NOMO-1 treated with DMSO at 0.1 percent for 48 hours (cell line): Measurements from ENCODE around the gene ZNF790.
"Not testable (repeated sequence)": the region's sequence is repeated elsewhere in the genome, so short reads cannot be mapped to it uniquely, and the experiment has no call there.

Experiments
- DNase-seq: peaks from one replicate; lab custom pipeline; 2025; ENCODE audit not compliant: unreplicated experiment; lab: John Stamatoyannopoulos, UW

ZNF790 gene

DNA sequence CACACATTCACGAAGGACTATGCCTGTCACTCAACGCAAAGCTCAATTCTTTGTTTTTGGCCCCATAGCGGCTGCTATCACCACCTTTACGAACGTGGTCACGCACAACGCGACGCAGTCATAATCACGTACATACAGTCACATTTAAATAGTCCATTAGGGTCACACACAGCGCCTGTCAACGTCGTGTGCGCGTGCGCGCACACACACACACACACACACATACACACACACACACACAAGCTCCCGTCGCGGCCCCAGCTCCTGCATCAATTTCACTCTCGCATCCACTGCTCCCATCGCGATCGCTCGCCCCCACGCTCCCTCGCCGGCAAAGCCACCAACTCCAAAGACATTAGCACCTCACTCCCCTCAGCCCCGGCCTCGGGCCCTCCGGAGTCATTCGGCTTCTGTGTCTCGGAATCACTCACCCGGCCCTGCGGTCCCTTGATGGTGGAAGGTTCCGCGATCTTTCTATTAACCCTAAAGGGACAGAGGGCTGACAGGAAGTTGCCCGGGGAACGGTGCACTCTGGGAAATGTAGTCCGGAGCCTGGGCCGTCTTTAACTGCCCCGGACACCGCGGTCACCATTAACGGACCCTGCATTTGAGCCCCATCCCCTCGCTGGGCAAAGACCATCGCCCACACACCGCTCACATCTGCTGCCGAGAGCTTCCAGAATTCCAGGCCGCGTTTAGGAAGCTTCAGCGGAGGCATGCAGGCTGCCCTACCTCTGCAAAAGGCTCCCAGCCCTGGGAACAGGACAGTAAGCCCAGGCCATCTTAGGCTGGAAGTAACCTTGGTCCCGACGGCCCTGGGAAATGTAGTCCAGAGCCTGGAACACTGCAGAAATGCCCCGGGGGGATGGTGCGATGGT lies at the start of gene ZNF790:
Gene ZNF790, minus strand, starts transcription at position 482 of the 878 bp plus-strand sequence. CDS start 12,768 bp downstream, outside the sequence.
- DNase-seq: peak; percentile 69

DNA sequence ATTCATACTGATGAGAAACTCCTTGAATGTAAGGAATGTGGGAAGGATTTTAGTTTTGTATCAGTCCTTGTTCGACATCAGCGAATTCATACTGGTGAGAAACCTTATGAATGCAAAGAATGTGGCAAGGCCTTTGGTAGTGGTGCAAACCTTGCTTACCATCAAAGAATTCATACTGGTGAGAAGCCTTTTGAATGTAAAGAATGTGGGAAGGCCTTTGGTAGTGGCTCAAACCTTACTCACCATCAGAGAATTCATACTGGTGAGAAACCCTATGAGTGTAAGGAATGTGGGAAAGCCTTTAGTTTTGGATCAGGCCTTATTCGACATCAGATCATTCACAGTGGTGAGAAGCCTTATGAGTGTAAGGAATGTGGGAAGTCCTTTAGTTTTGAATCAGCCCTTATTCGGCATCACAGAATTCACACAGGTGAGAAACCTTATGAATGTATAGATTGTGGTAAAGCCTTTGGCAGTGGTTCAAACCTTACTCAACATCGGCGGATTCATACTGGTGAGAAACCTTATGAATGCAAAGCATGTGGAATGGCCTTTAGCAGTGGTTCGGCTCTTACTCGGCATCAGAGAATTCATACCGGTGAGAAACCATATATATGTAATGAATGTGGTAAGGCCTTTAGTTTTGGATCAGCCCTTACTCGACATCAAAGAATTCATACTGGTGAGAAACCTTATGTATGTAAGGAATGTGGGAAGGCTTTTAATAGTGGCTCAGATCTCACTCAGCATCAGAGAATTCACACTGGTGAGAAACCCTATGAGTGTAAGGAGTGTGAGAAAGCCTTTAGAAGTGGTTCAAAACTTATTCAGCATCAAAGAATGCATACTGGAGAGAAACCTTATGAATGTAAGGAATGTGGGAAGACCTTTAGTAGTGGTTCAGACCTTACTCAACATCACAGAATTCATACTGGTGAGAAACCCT lies 39.1 kb upstream of the ZNF790 start:
- DNase-seq: no peak

DNA sequence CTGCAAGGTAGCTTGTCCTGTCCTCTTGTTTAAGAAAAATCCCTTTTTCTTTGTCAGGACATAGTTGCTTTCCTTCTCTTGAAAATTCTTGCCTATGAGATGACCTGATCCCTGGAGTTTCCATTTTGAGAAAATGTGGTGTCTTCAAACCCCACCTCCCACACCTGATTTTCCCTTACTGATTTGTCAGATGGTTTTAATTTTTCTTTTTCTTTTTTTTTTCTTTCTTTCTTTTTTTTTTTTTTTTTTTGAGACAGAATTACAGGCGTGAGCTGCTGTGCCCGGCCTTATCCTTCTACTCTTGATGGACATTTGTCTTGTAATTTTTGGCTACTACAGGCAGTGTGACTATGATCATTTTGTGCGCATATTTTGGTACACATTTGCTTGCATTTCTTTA lies 13.7 kb upstream of the ZNF790 start:
- no peak for DNase-seq

DNA sequence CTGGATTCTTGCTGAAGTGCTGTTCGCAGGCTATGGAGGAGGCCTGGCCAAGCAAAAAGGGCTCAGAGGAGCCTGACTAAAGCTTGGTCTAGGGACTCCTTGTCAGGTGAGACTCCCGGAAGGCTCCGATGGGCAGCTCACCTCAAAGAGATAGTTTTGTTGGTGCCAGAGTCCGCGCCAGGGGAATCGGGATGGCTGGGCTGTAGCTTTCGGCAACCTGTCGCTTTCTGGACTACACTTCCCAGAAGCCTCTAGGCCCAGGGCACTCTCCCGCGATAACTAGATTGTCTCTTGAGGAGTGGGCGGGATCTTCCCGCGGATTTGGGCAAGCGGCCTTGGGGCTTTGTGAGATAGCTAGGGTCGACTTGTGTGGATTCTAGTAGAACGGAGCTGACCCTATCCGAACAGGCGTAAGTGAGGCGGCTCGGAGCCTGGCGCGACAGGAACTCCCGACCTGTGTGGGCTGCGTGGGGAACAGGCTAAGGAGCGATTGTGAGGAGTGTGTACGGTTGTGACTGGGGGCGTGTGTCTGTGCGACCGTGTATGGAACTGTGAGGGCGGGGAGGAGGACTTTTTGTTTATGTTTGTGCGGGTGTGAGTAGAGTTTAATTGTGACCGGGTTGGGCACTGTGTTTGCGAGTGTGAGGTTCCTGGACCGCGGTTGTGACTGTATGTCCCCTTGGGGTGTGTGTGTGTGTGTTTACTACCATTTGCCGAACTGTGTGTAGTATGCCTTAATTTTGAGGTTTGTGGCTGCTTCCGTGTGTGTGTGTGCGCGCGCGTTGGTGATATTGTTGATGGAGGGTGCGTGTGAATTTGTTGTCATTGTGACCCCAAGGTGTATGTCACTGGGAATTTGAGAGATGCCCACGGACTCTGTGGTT lies 12.6 kb upstream of the ZNF790 start, which contains the start of gene ZNF345:
Gene ZNF345, plus strand, starts transcription at position 318 of the 884 bp plus-strand sequence. CDS start 25,955 bp downstream, outside the sequence.
- DNase-seq: peak; percentile 92

DNA sequence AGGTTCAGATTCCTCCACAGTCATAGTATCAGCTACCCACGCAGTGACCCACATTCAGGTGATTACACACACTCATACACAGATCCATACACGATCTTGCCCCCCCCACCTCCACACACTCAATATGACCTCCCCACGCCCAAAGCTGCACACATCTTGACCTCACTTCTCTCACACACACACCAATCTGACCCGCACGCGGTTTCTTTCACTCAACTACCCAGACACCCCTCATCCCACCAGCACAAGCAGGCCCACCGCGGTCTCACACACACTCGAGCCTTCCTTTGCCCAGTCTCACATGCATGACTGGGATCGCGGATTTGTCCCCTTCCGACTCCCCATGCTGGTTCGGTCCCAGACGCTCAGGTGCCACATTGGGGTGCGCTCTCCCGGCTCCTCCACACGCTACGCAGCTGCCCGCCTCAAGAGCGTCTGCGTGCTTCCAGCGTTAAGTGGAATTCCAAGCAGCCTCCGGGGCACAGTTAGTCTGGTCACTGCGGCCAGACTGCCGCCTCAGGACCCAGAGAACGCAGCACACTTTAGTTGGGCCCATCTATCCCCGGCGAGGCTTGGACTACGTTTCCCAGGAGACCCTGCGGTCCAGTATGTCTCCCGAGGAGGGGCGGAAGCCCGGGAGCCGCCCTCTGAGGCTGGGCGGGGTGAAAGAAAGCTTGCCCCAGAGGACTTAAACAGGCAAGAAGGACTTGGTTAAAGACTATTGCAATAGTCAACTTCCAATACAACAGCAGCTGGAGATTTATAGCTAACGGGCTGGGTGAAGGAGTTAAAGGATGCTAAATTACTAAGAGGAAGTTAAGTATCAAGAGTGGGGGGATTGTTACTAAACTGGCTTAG lies 11.7 kb upstream of the ZNF790 start:
- DNase-seq: peak; percentile 90

DNA sequence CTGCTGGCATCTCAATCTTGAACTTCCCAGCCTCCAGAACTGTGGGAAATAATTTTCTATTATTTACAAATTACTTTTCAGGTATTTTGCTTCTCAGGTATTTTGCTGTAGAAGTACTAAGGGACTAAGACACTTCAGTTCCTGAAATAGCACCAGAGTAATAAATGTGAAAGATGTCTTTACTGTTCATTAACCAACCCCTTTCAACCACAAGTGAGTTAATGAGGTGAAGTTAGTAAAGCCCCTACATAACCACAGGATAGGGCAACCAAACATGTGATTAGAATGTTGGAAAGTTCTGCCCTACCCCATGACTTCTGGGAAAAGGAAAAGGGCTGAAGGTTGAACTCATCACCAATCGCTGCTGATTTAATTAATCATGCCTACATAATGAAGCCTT lies 9.8 kb upstream of the ZNF790 start:
- DNase-seq: no peak

DNA sequence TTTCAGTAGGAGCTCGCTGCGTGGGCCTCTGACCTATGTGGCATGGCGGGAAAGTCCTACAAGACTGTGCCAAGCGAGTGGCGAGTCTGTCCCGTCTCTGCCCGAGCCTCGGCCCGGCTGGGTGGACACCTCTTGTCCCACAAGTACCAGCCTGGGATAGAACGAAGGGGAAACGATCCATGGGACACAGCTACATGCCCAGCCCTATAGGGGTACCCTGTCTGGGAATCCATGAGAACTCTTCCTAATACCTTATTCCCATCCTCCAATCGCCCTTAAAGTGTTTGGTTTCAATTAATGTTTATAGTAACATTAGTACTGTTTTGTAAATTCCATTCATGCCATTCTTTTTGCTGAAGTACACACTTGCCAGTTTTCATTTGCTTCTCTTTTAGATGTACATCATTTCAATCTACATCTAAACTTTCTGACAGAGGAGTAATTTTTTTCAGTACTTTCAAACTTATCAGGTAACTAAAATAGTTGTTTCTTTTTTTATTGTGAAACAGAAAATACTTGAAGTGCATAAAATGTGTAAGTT lies 667 bp upstream of the ZNF790 start:
- no peak for DNase-seq

DNA sequence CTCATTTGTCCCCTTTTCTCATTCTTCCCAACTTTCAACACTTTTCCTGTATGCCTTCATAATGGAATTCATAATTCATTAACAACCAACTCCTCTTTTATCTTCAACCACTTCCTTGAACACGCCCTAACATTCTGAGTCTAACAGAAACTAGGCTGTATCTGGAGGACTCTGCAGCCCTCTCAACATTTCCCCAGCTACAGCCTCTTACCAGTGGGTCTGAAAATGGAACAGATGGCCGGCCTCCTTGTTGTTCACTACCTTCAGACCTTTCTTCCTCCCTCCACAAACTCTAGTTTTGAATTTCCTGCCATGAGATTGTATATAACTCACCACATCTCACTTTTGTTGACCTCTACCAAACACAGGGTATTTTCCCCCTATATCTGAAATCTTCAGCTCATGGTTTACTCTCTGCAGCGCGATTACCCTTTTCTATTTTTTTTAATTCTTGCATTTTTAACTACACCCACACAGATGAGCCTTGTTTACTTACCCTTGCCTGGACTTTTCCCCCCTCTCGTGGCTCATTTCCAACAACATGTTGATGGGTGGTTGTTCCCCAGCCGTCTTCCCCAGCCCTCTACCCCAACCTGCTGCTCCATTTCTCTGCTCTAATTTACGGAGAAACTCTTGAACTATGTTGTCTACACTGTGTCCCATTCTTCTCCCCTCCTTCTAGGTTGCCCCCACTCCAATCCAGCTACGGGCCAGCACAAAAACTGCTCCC lies 846 bp downstream of the ZNF790 start:
- no peak for DNase-seq

DNA sequence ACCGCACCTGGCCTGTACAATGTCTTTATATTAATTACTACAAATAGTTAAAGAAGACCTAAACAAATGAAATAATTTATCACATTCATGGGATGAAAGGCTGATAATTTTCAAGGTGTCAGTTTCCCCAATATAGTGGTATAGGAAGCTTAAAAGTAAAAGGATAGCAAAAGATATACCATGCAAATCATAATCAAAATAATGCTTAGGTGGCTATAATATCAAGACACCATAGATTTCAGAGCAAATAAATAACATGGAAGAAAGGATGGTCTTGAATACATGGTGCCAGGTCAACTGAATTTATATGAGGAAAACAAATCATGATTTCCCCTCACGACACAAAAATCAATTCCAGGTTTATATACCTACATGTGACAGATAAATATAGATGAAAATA lies 4.8 kb downstream of the ZNF790 start:
- no peak for DNase-seq

DNA sequence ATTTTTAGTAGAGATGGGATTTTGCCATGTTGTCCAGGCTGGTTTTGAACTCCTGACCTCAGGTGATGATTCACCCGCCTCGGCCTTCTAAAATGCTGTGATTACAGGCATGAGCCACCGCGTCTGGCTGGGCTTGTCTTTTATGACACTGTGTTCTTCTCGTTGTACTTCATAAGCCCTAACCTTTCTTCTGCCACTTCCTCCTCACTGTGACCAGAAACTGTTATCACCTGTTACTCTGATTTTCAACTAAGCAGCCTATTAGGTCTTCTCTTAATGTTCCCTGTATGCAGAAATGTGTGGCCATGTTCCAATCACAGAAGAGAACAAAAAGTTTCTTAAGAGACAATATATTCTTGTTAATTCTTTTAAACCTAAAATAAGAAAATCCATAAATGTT lies 16.4 kb downstream of the ZNF790 start:
- DNase-seq: no peak

DNA sequence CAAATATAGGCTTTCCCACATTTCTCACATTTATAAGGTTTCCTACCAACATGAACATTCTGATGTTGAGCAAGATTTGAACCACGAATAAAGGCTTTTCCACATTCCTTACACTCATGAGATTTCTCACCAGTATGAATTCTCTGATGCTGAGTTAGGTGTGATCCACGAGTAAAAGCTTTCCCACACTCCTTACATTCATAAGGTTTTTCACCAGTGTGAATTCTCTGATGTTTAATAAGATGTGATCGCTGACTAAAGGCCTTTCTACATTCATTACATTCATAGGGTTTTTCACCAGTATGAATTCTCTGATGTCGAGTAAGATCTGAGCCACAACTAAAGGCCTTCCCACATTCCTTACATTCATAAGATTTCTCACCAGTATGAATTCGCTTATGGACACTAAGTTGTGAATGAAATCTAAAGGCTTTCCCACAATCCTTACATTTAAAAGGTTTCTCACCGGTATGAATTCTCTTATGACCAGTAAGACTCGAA lies 19.0 kb downstream of the ZNF790 start:
- DNase-seq: no peak

DNA sequence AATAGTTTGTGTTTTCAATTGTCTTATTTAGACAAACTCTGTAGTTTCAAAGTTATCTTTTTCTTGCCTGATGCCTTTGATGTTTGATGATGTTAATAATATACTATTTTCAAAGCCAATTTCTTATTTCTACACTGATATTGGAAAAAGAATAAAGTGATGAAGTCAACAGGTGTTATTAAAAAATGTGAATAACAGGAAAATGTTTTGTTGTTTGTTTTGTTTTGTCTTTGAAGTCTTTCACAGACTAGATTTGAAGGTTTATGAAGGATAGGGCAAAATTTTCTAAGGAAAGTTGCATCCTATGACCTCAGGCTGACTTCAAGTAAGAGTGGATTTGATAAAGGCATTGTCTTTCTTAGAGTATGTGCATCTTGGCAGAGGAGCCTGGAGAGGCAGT lies 31.2 kb downstream of the ZNF790 start:
- DNase-seq: no peak

DNA sequence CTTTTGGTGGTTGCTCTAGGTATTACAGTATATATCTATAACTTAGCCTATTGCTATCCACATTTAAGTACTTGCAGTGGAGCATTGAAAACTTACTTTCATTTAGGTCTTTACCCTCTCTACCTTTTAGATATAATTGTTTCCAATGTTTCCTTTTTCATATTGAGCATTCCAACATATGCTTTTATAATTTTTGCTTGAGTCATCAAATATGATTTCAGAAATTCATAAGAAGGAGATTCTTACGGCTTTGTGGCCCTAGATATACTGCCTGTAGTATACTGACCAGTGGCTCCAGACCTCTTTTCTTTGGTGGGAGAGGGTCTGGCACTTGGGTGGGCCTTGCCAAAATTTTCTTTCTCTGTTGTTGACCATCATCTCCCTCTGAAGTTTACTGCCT lies 32.8 kb downstream of the ZNF790 start:
- DNase-seq: no peak

DNA sequence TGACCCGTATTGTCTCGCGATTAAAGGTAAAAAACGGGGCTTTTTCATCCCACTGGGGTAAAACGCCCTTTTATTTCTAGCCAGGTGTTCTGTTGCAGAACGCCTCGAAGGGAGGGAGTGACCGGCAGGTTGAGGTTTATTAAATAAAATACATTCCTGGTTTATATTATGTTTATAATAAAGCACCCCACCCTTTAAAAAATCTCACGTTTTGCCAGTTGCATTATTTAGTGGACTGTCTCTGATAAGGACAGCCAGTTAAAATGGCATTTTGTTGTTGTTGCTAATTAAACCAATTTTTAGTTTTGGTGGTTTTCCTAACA lies 40.4 kb downstream of the ZNF790 start:
- DNase-seq: no peak

DNA sequence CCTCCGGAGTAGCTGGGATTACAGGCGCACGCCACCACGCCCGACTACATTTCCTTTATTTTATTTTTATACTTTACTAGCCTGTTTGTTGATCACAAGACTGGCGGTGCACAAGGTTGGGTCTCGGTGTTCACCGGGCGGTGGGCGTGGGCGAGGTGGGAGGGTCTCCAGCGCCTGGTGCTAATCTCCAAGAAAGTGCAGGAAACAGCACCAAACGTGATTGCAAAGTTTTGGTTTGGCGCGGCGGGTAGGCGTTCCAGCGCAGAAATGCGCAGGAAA lies 41.5 kb downstream of the ZNF790 start:
- DNase-seq: no peak

DNA sequence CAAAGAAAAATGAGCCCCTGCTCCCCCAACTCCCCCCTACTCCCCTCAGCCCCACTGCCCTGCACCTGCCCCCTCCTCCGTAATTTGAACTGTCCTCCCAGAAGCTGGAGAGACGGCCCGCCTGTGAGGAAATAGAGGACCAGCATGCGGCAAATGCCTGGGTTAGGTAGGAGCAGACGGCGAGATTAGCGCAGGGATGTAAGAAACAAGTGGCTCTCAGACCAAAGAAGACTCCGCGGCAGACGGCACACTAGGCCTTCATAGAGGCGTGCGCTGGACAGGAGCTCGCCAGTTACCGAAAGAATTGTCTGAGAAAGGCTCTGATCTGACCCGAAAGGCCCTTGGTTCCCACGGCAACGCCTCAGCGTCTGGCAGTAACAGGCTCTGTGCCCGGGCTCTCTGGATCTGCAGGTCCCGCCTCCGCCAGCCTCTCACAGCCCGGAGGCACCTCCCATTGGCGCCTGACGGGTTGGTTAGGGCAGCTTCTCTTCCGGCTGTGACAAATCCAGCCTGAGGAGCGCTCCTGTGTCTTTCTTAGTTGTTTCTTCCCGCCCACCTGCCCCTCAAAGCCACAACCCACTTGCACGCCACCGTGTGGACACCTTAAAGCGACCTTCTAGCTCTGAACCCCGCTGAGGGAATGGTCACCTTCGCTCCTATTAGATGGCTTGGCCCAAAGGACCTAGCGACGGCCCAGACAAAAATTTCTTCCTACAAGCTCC lies 46.6 kb downstream of the ZNF790 start:
- DNase-seq: not testable (repeated sequence)

DNA sequence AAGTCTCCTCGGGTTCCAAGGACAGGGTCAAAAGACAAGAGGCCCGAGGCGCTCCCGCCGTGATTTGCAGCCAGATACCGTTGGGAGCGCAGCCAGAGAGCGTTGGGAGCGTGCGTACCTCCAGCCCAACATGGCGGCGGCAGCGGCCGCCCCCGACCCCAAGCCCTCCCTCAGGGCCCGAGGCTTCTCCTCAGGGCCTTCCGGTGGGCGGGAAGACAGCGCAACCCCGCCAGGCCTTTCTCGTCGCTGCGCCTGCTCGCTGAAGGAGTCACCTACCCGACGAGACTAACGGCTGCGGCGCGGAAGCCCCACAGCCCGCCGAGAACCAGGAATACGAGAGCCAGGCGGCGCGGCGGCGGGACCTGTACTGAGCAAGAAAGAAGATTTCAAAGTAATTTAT lies 62.4 kb downstream of the ZNF790 start:
- no peak for DNase-seq

DNA sequence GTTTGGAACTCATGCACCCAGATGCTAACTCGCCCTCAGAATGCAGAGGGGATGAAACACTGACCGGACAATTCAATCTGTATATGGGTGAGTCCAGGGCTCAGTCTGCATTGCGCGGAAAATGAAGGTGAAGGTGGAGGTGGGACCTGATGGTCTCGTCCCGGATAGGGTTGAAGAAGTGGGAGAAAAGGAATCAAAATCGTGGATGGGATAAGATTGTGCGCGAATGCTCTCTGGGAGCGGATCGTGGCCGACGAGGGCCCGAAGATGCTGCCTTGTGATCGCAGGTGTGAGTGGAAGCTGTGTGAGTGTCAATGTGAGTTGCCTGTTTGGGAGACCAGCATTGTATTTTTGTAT lies 65.0 kb downstream of the ZNF790 start:
- DNase-seq: no peak
